ENCODE measurements around the gene ZFAND3.
"Not testable (repeated sequence)": the region's sequence is repeated elsewhere in the genome, so short reads cannot be mapped to it uniquely, and the experiment has no call there.

The ZFAND3 gene

GRCh38 chr6:37940074-37940847 is 120.7 kb downstream of the ZFAND3 start:
- peak; percentile 31 to 53 for DNase-seq

GRCh38 chr6:37941871-37942270 is 122.3 kb downstream of the ZFAND3 start:
- DNase-seq, result no peak

GRCh38 chr6:37942606-37943376 is 123.3 kb downstream of the ZFAND3 start:
- DNase-seq, result no peak

- DNase-seq, result no peak
Measured at GRCh38 chr6:37943436-37944058, 124.0 kb downstream of the ZFAND3 start.

GRCh38 chr6:37946057-37946456 is 126.5 kb downstream of the ZFAND3 start:
- no peak for DNase-seq

- DNase-seq, result peak; percentile 12 to 25
Measured at GRCh38 chr6:37947468-37947867, 127.9 kb downstream of the ZFAND3 start.

GRCh38 chr6:37948584-37948983 is 129.1 kb downstream of the ZFAND3 start:
- not testable (repeated sequence) for DNase-seq

- DNase-seq, result peak; percentile 17 to 22
Measured at GRCh38 chr6:37952027-37952426, 132.5 kb downstream of the ZFAND3 start.

- no peak for DNase-seq
Measured at GRCh38 chr6:37954791-37955190, 135.3 kb downstream of the ZFAND3 start.

- DNase-seq, result peak in 1 of 2 donors; percentile 15
Measured at GRCh38 chr6:37956711-37957275, 137.3 kb downstream of the ZFAND3 start.

GRCh38 chr6:37959061-37959460 is 139.5 kb downstream of the ZFAND3 start:
- no peak for DNase-seq

GRCh38 chr6:37960139-37960935 is 140.8 kb downstream of the ZFAND3 start:
- no peak for DNase-seq

- DNase-seq, result not testable (repeated sequence)
Measured at GRCh38 chr6:37962481-37963080, 143.1 kb downstream of the ZFAND3 start.

GRCh38 chr6:37965964-37966676 is 146.6 kb downstream of the ZFAND3 start:
- DNase-seq, result no peak

- DNase-seq, result no peak
Measured at GRCh38 chr6:37966801-37967200, 147.3 kb downstream of the ZFAND3 start.

- peak in 1 of 2 donors; percentile 30 for DNase-seq
Measured at GRCh38 chr6:37967651-37968050, 148.1 kb downstream of the ZFAND3 start.

- no peak for DNase-seq
Measured at GRCh38 chr6:37971266-37971665, 151.7 kb downstream of the ZFAND3 start.

GRCh38 chr6:37971711-37972390 is 152.3 kb downstream of the ZFAND3 start:
- no peak for DNase-seq

- DNase-seq, result no peak
Measured at GRCh38 chr6:37972994-37973757, 153.6 kb downstream of the ZFAND3 start.

- no peak for DNase-seq
Measured at GRCh38 chr6:37974381-37974780, 154.9 kb downstream of the ZFAND3 start.

Data from inflammatory macrophage treated with lipopolysaccharide for 1 hour (primary cell).